Measurements from ENCODE around the gene ZNF234. TPM values are rescaled to one million over a fixed set of nuclear protein-coding genes. Genes with fewer than 3 reads are reported as not detected.

Gene ZNF234
- total RNA-seq, 4 donors from 2014 or later: 2.6 to 9.0 (median 6.8) TPM

- Histone ChIP-seq H3K4me1 (no peaks in the 10 kb centered on the region), H3K9me3 (peaks cover 52% of the 10 kb centered on the region), H3K27ac (no peak overlapping the region), H3K4me3 (no peak overlapping the region), H3K27me3 (no peaks in the 10 kb centered on the region), H3K36me3 (peaks cover 12% of the 10 kb centered on the region)
- no peak for DNase-seq (ENCODE audit: low spot score in 2 of 2)
- TF ChIP-seq POLR2AphosphoS5 (IDR thresholded peaks at IDR 0.05) (no peak), EP300 (IDR thresholded peaks at IDR 0.05) (no peak), POLR2A (IDR thresholded peaks at IDR 0.05) (no peak)
- TF ChIP-seq, protein P1, sequence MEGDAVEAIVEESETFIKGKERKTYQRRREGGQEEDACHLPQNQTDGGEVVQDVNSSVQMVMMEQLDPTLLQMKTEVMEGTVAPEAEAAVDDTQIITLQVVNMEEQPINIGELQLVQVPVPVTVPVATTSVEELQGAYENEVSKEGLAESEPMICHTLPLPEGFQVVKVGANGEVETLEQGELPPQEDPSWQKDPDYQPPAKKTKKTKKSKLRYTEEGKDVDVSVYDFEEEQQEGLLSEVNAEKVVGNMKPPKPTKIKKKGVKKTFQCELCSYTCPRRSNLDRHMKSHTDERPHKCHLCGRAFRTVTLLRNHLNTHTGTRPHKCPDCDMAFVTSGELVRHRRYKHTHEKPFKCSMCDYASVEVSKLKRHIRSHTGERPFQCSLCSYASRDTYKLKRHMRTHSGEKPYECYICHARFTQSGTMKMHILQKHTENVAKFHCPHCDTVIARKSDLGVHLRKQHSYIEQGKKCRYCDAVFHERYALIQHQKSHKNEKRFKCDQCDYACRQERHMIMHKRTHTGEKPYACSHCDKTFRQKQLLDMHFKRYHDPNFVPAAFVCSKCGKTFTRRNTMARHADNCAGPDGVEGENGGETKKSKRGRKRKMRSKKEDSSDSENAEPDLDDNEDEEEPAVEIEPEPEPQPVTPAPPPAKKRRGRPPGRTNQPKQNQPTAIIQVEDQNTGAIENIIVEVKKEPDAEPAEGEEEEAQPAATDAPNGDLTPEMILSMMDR (IDR thresholded peaks at IDR 0.05): no peak
Measured at GRCh38 chr19:44180968-44181367, 39.6 kb downstream of the ZNF234 start.

GRCh38 chr19:44182145-44182544 is 40.8 kb downstream of the ZNF234 start:
- no peak overlapping the region for H3K4me3 ChIP-seq
- no peaks in the 10 kb centered on the region for H3K4me1 ChIP-seq
- TF ChIP-seq, protein P1 (IDR thresholded peaks at IDR 0.05): no peak
- TF ChIP-seq POLR2A (IDR thresholded peaks at IDR 0.05) (no peak), EP300 (IDR thresholded peaks at IDR 0.05) (no peak), POLR2AphosphoS5 (IDR thresholded peaks at IDR 0.05) (no peak)
- 94% methylated on average over 10 of the region's 10 CpGs for WGBS
- H3K36me3 ChIP-seq: peaks cover under 1% of the 10 kb centered on the region
- H3K27me3 ChIP-seq: no peaks in the 10 kb centered on the region
- peaks cover 46% of the 10 kb centered on the region for H3K9me3 ChIP-seq
- no peak overlapping the region for H3K27ac ChIP-seq
- DNase-seq (ENCODE audit: low spot score in 2 of 2): no peak

DNA sequence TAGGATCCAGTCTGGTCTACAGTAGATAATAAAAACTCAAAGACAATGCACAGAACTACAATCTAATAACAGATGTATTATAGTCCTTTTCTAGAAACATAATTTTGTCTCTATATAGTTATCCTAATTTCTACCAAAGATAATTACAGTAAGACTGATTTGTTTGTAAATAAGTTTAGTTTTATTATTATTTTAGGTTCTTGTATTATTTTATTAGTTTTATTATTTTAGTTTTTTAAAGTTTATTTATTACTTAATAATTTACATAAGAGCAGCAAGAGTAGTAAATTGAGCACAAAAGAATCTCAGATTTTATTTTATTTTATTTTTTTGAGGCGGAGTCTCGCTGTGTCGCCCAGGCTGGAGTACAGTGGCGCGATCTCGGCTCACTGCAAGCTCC is 48.7 kb downstream of the ZNF234 start:
- no peak for DNase-seq (ENCODE audit: low spot score in 2 of 2)
- 94% methylated on average over 6 of the region's 6 CpGs for WGBS
- Histone ChIP-seq H3K9me3 (peaks cover 15% of the 10 kb centered on the region), H3K27me3 (no peaks in the 10 kb centered on the region), H3K4me1 (no peaks in the 10 kb centered on the region), H3K4me3 (no peak overlapping the region), H3K27ac (no peak overlapping the region), H3K36me3 (no peaks in the 10 kb centered on the region)
- TF ChIP-seq POLR2AphosphoS5 (IDR thresholded peaks at IDR 0.05): no peak
- no peak for TF ChIP-seq POLR2A (IDR thresholded peaks at IDR 0.05)
- TF ChIP-seq, protein P1 (IDR thresholded peaks at IDR 0.05): no peak
- no peak for TF ChIP-seq EP300 (IDR thresholded peaks at IDR 0.05)

DNA sequence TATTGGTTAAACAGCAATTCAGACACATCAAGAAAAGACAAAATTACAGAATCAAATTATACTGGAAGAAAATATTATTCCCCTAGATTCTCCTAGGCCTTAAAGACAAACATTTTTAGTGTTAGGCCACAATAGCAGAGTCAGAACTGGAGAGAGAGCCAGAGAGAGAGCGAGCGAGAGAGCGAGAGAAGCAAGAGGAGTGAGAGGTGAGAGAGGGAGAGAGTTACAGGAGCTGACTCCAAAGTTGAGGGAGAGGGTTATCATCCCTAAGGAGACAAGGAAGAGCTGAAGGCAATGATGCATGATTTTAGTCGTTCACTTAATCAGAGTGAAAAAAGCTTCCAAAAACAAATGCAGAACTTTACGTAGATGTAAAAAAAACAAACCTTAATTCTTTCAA is 50.8 kb downstream of the ZNF234 start:
- Histone ChIP-seq H3K4me3 (no peak overlapping the region), H3K27me3 (no peaks in the 10 kb centered on the region), H3K4me1 (no peaks in the 10 kb centered on the region), H3K36me3 (no peaks in the 10 kb centered on the region), H3K9me3 (peaks cover 11% of the 10 kb centered on the region), H3K27ac (no peak overlapping the region)
- WGBS: 76% methylated on average over 5 of the region's 5 CpGs
- TF ChIP-seq, protein P1 (IDR thresholded peaks at IDR 0.05): no peak
- TF ChIP-seq EP300 (IDR thresholded peaks at IDR 0.05) (no peak), POLR2A (IDR thresholded peaks at IDR 0.05) (no peak), POLR2AphosphoS5 (IDR thresholded peaks at IDR 0.05) (no peak)
- no peak for DNase-seq (ENCODE audit: low spot score in 2 of 2)

DNA sequence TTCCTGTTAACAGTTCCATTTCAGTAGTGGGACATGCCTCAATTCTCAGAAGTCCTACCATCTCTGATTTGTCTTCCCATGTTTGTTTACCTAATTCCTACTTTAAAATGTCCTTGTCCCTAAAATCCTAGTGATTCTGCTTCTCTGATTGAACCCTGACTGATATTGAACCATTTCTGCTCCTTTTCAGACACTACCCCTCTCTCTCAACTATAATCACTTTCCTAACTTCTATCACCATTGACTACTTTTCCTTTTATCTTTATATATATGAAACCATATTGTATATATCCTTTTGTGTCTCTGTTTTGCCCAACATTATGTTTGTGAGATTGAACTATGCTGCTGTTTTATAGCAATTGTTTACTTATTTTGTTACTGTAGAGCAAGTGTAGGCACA is 55.4 kb downstream of the ZNF234 start:
- no peak for DNase-seq (ENCODE audit: low spot score in 2 of 2)
- Histone ChIP-seq H3K4me1 (no peaks in the 10 kb centered on the region), H3K36me3 (no peaks in the 10 kb centered on the region), H3K4me3 (no peak overlapping the region), H3K27ac (no peak overlapping the region), H3K27me3 (no peaks in the 10 kb centered on the region), H3K9me3 (peaks cover 8% of the 10 kb centered on the region)
- TF ChIP-seq, protein P1 (IDR thresholded peaks at IDR 0.05): no peak
- TF ChIP-seq POLR2AphosphoS5 (IDR thresholded peaks at IDR 0.05): no peak
- no peak for TF ChIP-seq EP300 (IDR thresholded peaks at IDR 0.05)
- no peak for TF ChIP-seq POLR2A (IDR thresholded peaks at IDR 0.05)

Data from suprapubic skin (tissue), 4 donors.